H9 (cell line): Measurements from ENCODE around the gene PPFIBP2. TPM values are rescaled to one million over a fixed set of nuclear protein-coding genes. Genes with fewer than 3 reads are reported as not detected.

ENCODE experiments used
- DNase-seq: peaks from one replicate; pipeline ENCODE4 v3.0.0-alpha.2; 2017
- H2AFZ ChIP-seq: one replicate; pipeline ENCODE4 v1.6.1; 2013; ENCODE audit warnings: mild to moderate bottlenecking, low read length, control low read depth, moderate library complexity
- H2AK5ac ChIP-seq: 2 replicates; pipeline ENCODE4 v1.6.1; 2013; ENCODE audit warnings: low read length, control low read depth, mixed read lengths; ENCODE audit not compliant: insufficient read length
- H2BK120ac ChIP-seq: one replicate; pipeline ENCODE4 v1.6.1; 2013; ENCODE audit warnings: low read depth, mild to moderate bottlenecking, low read length, control low read depth, inconsistent platforms; ENCODE audit not compliant: poor library complexity, severe bottlenecking
- H2BK12ac ChIP-seq: 2 replicates; pipeline ENCODE4 v1.6.1; 2013; ENCODE audit warnings: low read length, control low read depth, mixed read lengths, low read depth; ENCODE audit not compliant: insufficient read length
- H2BK15ac ChIP-seq: 2 replicates; pipeline ENCODE4 v1.6.1; 2013; ENCODE audit warnings: low read depth, low read length, control low read depth
- H2BK20ac ChIP-seq: one replicate; pipeline ENCODE4 v1.6.1; 2013; ENCODE audit warnings: low read depth, mild to moderate bottlenecking, low read length, control low read depth, inconsistent platforms; ENCODE audit not compliant: poor library complexity, severe bottlenecking
- H2BK5ac ChIP-seq: 2 replicates; pipeline ENCODE4 v1.6.1; 2013; ENCODE audit warnings: low read length, control low read depth, mixed read lengths; ENCODE audit not compliant: insufficient read length
- H3K14ac ChIP-seq: 2 replicates; pipeline ENCODE4 v1.6.1; 2013; ENCODE audit warnings: low read length, control low read depth; ENCODE audit not compliant: insufficient read depth
- H3K18ac ChIP-seq: 2 replicates; pipeline ENCODE4 v1.6.1; 2013; ENCODE audit warnings: low read depth, mild to moderate bottlenecking, mixed read lengths, low read length, control low read depth; ENCODE audit not compliant: insufficient read length
- H3K23ac ChIP-seq: 2 replicates; pipeline ENCODE4 v1.6.1; 2013; ENCODE audit warnings: low read length, control low read depth, mixed read lengths, low read depth; ENCODE audit not compliant: insufficient read length
- H3K23me2 ChIP-seq: 2 replicates; pipeline ENCODE4 v1.6.1; 2013; ENCODE audit warnings: low read depth, mild to moderate bottlenecking, mixed read lengths, low read length, control low read depth; ENCODE audit not compliant: insufficient read length, poor library complexity, severe bottlenecking
- H3K27ac ChIP-seq: 2 replicates; pipeline ENCODE4 v1.5.1; 2013; ENCODE audit warnings: low read length, control low read depth, mixed read lengths, low read depth; ENCODE audit not compliant: insufficient read length
- H3K27me3 ChIP-seq: 2 replicates; pipeline ENCODE4 v1.6.1; 2013; ENCODE audit warnings: low read length, control low read depth, inconsistent platforms; ENCODE audit not compliant: insufficient read depth
- H3K4ac ChIP-seq: 2 replicates; pipeline ENCODE4 v1.6.1; 2013; ENCODE audit warnings: low read depth, mild to moderate bottlenecking, control low read depth, inconsistent platforms, low read length, moderate library complexity
- H3K4me1 ChIP-seq: 2 replicates; pipeline ENCODE4 v1.6.1; 2013; ENCODE audit warnings: low read length, control low read depth, inconsistent platforms; ENCODE audit not compliant: insufficient read depth
- H3K4me2 ChIP-seq: 2 replicates; pipeline ENCODE4 v1.6.1; 2013; ENCODE audit warnings: low read length, control low read depth, mixed read lengths; ENCODE audit not compliant: insufficient read length, insufficient read depth
- H3K56ac ChIP-seq: 2 replicates; pipeline ENCODE4 v1.6.1; 2013; ENCODE audit warnings: low read depth, mild to moderate bottlenecking, mixed read lengths, low read length, control low read depth; ENCODE audit not compliant: insufficient read length
- H3K79me1 ChIP-seq: 2 replicates; pipeline ENCODE4 v1.6.1; 2013; ENCODE audit warnings: low read depth, mild to moderate bottlenecking, moderate library complexity, low read length, control low read depth, inconsistent platforms; ENCODE audit not compliant: insufficient read depth, poor library complexity, severe bottlenecking
- H3K79me2 ChIP-seq: 2 replicates; pipeline ENCODE4 v1.6.1; 2013; ENCODE audit warnings: low read length, control low read depth, inconsistent platforms; ENCODE audit not compliant: insufficient read depth
- H3K9ac ChIP-seq: 2 replicates; pipeline ENCODE4 v1.6.1; 2013; ENCODE audit warnings: low read length, control low read depth, mixed read lengths; ENCODE audit not compliant: insufficient read length; ENCODE audit errors: extremely low read depth
- H3K9me3 ChIP-seq: one replicate; pipeline ENCODE4 v1.6.1; 2013; ENCODE audit warnings: low read depth, low read length, inconsistent platforms; ENCODE audit not compliant: control insufficient read depth
- H3T11ph ChIP-seq: one replicate; pipeline ENCODE4 v1.6.1; 2013; ENCODE audit warnings: mild to moderate bottlenecking, low read length, control low read depth, inconsistent platforms
- H4K20me1 ChIP-seq: one replicate; pipeline ENCODE4 v1.6.1; 2013; ENCODE audit not compliant: control insufficient read depth, insufficient read length, insufficient read depth
- H4K5ac ChIP-seq: 2 replicates; pipeline ENCODE4 v1.6.1; 2013; ENCODE audit warnings: low read depth, mild to moderate bottlenecking, mixed read lengths, low read length, control low read depth; ENCODE audit not compliant: insufficient read length
- H4K8ac ChIP-seq: replicated peaks from 2 replicates; pipeline ENCODE4 v1.6.1; 2013; ENCODE audit warnings: low read length, control low read depth, mixed read lengths, low read depth; ENCODE audit not compliant: insufficient read length
- H4K91ac ChIP-seq: 2 replicates; pipeline ENCODE4 v1.6.1; 2013; ENCODE audit warnings: low read depth, mild to moderate bottlenecking, moderate library complexity, mixed read lengths, low read length, control low read depth; ENCODE audit not compliant: insufficient read length
- H3K27ac Mint-ChIP-seq, 3 experiments: 2 replicates in 2 of 3; 3 replicates in 1 of 3; pipeline ENCODE4 v1.8.0; 2020 to 2021; ENCODE audit warnings: mixed read lengths in 3 of 3, mild to moderate bottlenecking in 1 of 3, moderate library complexity in 1 of 3
- H3K27me3 Mint-ChIP-seq: 2 replicates; pipeline ENCODE4 v1.8.0; 2021; ENCODE audit warnings: low read depth, mild to moderate bottlenecking, moderate library complexity, mixed read lengths
- H3K36me3 Mint-ChIP-seq, 3 experiments: 2 replicates in 2 of 3; 3 replicates in 1 of 3; pipeline ENCODE4 v1.8.0; 2020 to 2021; ENCODE audit warnings: low read depth in 3 of 3, mixed read lengths in 3 of 3; ENCODE audit not compliant: insufficient read depth in 1 of 3
- H3K4me1 Mint-ChIP-seq, 2 experiments: 2 replicates each; pipeline ENCODE4 v1.8.0; 2020; ENCODE audit warnings: mixed read lengths in 2 of 2
- H3K4me3 Mint-ChIP-seq, 2 experiments: 2 replicates in 1 of 2; 3 replicates in 1 of 2; pipeline ENCODE4 v1.8.0; 2020 to 2021; ENCODE audit warnings: mild to moderate bottlenecking in 2 of 2, mixed read lengths in 2 of 2, moderate library complexity in 1 of 2
- H3K9me3 Mint-ChIP-seq, 2 experiments: 2 replicates in 1 of 2; 3 replicates in 1 of 2; pipeline ENCODE4 v1.8.0; 2020; ENCODE audit warnings: mild to moderate bottlenecking in 2 of 2, mixed read lengths in 2 of 2, moderate library complexity in 1 of 2
- WGBS: extraction: QIAGEN DNeasy Blood & Tissue Kit; methylation state at CpG from one replicate; pipeline ENCODE4 v1.1.7; 2013; ENCODE audit warnings: missing lambda C conversion rate, low lambda C conversion rate, mixed read lengths; ENCODE audit not compliant: insufficient read length; ENCODE audit errors: extremely low coverage; 5-methylcytosine and 5-hydroxymethylcytosine counted together
- total RNA-seq: library from RNA; stranded (reverse); gene quantifications from 2 replicates; pipeline ENCODE4 v1.2.1, GENCODE V29; 2021
- TF ChIP-seq, protein P1 (sequence below): fragments of 200-600 bp; sonication (generic); conservative IDR thresholded peaks from 3 replicates; pipeline ENCODE4 v1.8.0; 2021; ENCODE audit warnings: antibody characterized with exemption, mild to moderate bottlenecking

The PPFIBP2 gene
- total RNA-seq, 1 experiment from 2014 or later: 8.3 TPM

DNA sequence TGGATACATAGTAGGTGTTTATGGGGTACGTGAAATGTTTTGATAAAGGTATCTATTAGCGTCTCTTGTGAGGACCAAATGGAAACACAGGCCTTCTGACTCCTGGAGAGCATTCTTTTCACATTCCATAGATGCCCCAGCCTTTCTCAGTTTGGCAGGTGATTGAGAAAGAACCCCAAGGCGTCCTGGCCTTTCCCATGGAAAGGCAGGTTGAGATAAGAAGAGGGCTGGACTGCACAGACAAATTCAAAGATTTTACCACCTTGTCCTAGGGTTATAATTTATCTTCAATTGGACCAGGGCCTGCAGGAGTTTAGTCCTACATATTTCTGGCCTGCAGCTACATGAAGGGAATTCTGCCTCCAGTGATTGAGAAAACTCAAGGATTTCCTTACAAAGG lies 29.2 kb upstream of the PPFIBP2 start:
- H2BK5ac ChIP-seq: no peak overlapping the region
- no peaks in the 10 kb centered on the region for H4K20me1 ChIP-seq
- no peak overlapping the region for H3K27ac ChIP-seq
- H3K27me3 ChIP-seq: no peaks in the 10 kb centered on the region
- H4K5ac ChIP-seq: no peak overlapping the region
- H2BK120ac ChIP-seq: no peak overlapping the region
- H3K27ac Mint-ChIP-seq: no peak overlapping the region
- H3K14ac ChIP-seq: no peak overlapping the region
- no peak overlapping the region for H3K56ac ChIP-seq
- H4K91ac ChIP-seq: no peak overlapping the region
- no peaks in the 10 kb centered on the region for H3K36me3 Mint-ChIP-seq
- no peak overlapping the region for H2BK15ac ChIP-seq
- H3T11ph ChIP-seq: no peak overlapping the region
- TF ChIP-seq, protein P1, sequence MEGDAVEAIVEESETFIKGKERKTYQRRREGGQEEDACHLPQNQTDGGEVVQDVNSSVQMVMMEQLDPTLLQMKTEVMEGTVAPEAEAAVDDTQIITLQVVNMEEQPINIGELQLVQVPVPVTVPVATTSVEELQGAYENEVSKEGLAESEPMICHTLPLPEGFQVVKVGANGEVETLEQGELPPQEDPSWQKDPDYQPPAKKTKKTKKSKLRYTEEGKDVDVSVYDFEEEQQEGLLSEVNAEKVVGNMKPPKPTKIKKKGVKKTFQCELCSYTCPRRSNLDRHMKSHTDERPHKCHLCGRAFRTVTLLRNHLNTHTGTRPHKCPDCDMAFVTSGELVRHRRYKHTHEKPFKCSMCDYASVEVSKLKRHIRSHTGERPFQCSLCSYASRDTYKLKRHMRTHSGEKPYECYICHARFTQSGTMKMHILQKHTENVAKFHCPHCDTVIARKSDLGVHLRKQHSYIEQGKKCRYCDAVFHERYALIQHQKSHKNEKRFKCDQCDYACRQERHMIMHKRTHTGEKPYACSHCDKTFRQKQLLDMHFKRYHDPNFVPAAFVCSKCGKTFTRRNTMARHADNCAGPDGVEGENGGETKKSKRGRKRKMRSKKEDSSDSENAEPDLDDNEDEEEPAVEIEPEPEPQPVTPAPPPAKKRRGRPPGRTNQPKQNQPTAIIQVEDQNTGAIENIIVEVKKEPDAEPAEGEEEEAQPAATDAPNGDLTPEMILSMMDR: no peak
- no peak overlapping the region for H3K23ac ChIP-seq
- no peak for DNase-seq
- H2AFZ ChIP-seq: no peak overlapping the region
- no peaks in the 10 kb centered on the region for H3K9me3 ChIP-seq
- no peak overlapping the region for H3K4ac ChIP-seq
- H3K4me1 Mint-ChIP-seq: peaks cover 15 to 21% of the 10 kb centered on the region in 2 experiments
- H3K4me1 ChIP-seq: no peaks in the 10 kb centered on the region; the same call in 1 of the 2 replicates
- no peaks in the 10 kb centered on the region for H3K79me1 ChIP-seq
- no peak overlapping the region for H2BK12ac ChIP-seq
- H3K23me2 ChIP-seq: no peaks in the 10 kb centered on the region
- no peaks in the 10 kb centered on the region for H3K9me3 Mint-ChIP-seq
- no peaks in the 10 kb centered on the region for H3K27me3 Mint-ChIP-seq
- H3K18ac ChIP-seq: no peak overlapping the region
- H3K9ac ChIP-seq: no peak overlapping the region
- no peak overlapping the region for H4K8ac ChIP-seq
- H2AK5ac ChIP-seq: no peak overlapping the region
- no CpG with 5 or more reads among the region's 3 CpGs for WGBS
- H3K4me3 Mint-ChIP-seq: no peak overlapping the region
- H3K79me2 ChIP-seq: no peaks in the 10 kb centered on the region
- H2BK20ac ChIP-seq: no peak overlapping the region
- H3K4me2 ChIP-seq: no peak overlapping the region
